Umbilical cord (tissue), 2 donors: ENCODE results near the gene ACSL3. TPM values are rescaled to one million over a fixed set of nuclear protein-coding genes. Genes with fewer than 3 reads are reported as not detected.
A peak's percentile ranks its signal among the peaks of the same experiment; 100 is the strongest.
"Not testable (repeated sequence)": the region's sequence is repeated elsewhere in the genome, so short reads cannot be mapped to it uniquely, and the experiment has no call there.

Source experiments
- DNase-seq: peaks from one replicate; pipeline ENCODE4 v3.0.0-alpha.2; 2015; ENCODE audit warnings: low spot score
- total RNA-seq: library from RNA; depleted of rRNA; stranded (reverse); fragments of >200 nt; gene quantifications from one replicate; pipeline ENCODE4 v1.2.3, GENCODE V29; 2014; ENCODE audit warnings: low replicate concordance; ENCODE audit not compliant: insufficient read depth

Gene ACSL3
- total RNA-seq, 1 donor from 2014 or later: 55.6 TPM

GRCh38 chr2:222851956-222852617 is 8.7 kb upstream of the ACSL3 start:
- DNase-seq: no peak

- DNase-seq: no peak
These were observed 5.8 kb upstream of the ACSL3 start for GRCh38 chr2:222854773-222855700.

GRCh38 chr2:222859786-222860612 is 837 bp upstream of the ACSL3 start:
- DNase-seq: peak; percentile 75

- peak; percentile 37 for DNase-seq
These were observed 722 bp downstream of the ACSL3 start for GRCh38 chr2:222861411-222862105.

- peak; percentile 80 for DNase-seq
These were observed 1.5 kb downstream of the ACSL3 start for GRCh38 chr2:222862106-222862908.

- peak; percentile 31 for DNase-seq
These were observed 2.2 kb downstream of the ACSL3 start for GRCh38 chr2:222862909-222863544.

- DNase-seq: no peak
These were observed 3.5 kb downstream of the ACSL3 start for GRCh38 chr2:222864296-222864695.

GRCh38 chr2:222865301-222865700 is 4.5 kb downstream of the ACSL3 start:
- no peak for DNase-seq

- no peak for DNase-seq
These were observed 5.6 kb downstream of the ACSL3 start for GRCh38 chr2:222866358-222866960.

GRCh38 chr2:222868560-222869251 is 7.9 kb downstream of the ACSL3 start:
- not testable (repeated sequence) for DNase-seq

- DNase-seq: no peak
These were observed 8.4 kb downstream of the ACSL3 start for GRCh38 chr2:222869252-222869560.

GRCh38 chr2:222871291-222871690 is 10.5 kb downstream of the ACSL3 start:
- no peak for DNase-seq

- no peak for DNase-seq
These were observed 11.7 kb downstream of the ACSL3 start for GRCh38 chr2:222872551-222872950.

- no peak for DNase-seq
These were observed 14.6 kb downstream of the ACSL3 start for GRCh38 chr2:222875482-222875881.

GRCh38 chr2:222876947-222877346 is 16.1 kb downstream of the ACSL3 start:
- DNase-seq: no peak

GRCh38 chr2:222877556-222878300 is 16.9 kb downstream of the ACSL3 start:
- no peak for DNase-seq

- DNase-seq: no peak
These were observed 17.6 kb downstream of the ACSL3 start for GRCh38 chr2:222878301-222878876.
